Measurements from ENCODE around the gene UBAP2L. TPM values are rescaled to one million over a fixed set of nuclear protein-coding genes. Genes with fewer than 3 reads are reported as not detected.

The UBAP2L gene
- total and polyA plus RNA-seq, 2 donors (not counting 1 experiment from before 2014, with no cell fraction given) = 147 to 218 TPM

- H3K27ac Mint-ChIP-seq = no peak overlapping the region
- Histone ChIP-seq H3K27ac (ENCODE audit: low read length in 2 of 2) (no peak overlapping the region), H3K4me2 (replicated peaks; ENCODE audit: low read depth, low read length, poor library complexity, severe bottlenecking) (no peak overlapping the region), H4K20me1 (ENCODE audit: control insufficient read depth, insufficient read depth, low read length, poor library complexity, severe bottlenecking) (peaks cover 16% of the 10 kb centered on the region), H3K4me1 (ENCODE audit: control insufficient read depth in 2 of 2, insufficient read depth in 2 of 2, low read length in 2 of 2) (no peaks in the 10 kb centered on the region), H3K79me2 (ENCODE audit: control insufficient read depth, insufficient read depth, low read length) (peaks cover 9% of the 10 kb centered on the region), H3K4me3 (ENCODE audit: control extremely low read depth in 1 of 5, extremely low read depth in 1 of 5, insufficient read depth in 1 of 5, low read depth in 2 of 5, low read length in 4 of 5) (no peak overlapping the region), H3K27me3 (replicated peaks in 1 of 4; ENCODE audit: control extremely low read depth in 1 of 4, control insufficient read depth in 3 of 4, insufficient read depth in 4 of 4, low read length in 3 of 4) (no peaks in the 10 kb centered on the region), H3K9me3 (ENCODE audit: control extremely low read depth in 1 of 3, control insufficient read depth in 2 of 3, insufficient read depth in 1 of 3, low read length in 2 of 3) (no peaks in the 10 kb centered on the region), H3K36me3 (replicated peaks in 1 of 2; ENCODE audit: control extremely low read depth in 1 of 2, control insufficient read depth in 1 of 2, extremely low read depth in 1 of 2, insufficient read depth in 2 of 2, low read length in 1 of 2) (peaks cover 20 to 77% of the 10 kb centered on the region in 2 experiments), H3K9ac (ENCODE audit: low read length) (no peak overlapping the region), H2AFZ (ENCODE audit: insufficient read depth, low read depth, low read length, poor library complexity, severe bottlenecking) (no peak overlapping the region)
- ChIA-PET CTCF (interaction anchor here (1.6 kb wide), 1 partner anchor 9 kb away, joined by 8 read pairs; no protein-coding TSS in a partner anchor), POLR2A (no interaction called here)
- H3K9me3 Mint-ChIP-seq (ENCODE audit: insufficient read depth) = no peaks in the 10 kb centered on the region
- no peaks in the 10 kb centered on the region for H3K4me1 Mint-ChIP-seq
- TF ChIP-seq, protein P1, sequence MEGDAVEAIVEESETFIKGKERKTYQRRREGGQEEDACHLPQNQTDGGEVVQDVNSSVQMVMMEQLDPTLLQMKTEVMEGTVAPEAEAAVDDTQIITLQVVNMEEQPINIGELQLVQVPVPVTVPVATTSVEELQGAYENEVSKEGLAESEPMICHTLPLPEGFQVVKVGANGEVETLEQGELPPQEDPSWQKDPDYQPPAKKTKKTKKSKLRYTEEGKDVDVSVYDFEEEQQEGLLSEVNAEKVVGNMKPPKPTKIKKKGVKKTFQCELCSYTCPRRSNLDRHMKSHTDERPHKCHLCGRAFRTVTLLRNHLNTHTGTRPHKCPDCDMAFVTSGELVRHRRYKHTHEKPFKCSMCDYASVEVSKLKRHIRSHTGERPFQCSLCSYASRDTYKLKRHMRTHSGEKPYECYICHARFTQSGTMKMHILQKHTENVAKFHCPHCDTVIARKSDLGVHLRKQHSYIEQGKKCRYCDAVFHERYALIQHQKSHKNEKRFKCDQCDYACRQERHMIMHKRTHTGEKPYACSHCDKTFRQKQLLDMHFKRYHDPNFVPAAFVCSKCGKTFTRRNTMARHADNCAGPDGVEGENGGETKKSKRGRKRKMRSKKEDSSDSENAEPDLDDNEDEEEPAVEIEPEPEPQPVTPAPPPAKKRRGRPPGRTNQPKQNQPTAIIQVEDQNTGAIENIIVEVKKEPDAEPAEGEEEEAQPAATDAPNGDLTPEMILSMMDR (IDR thresholded peaks at IDR 0.05) = no peak
- TF ChIP-seq EZH2 (IDR thresholded peaks at IDR 0.05; ENCODE audit: borderline replicate concordance, insufficient read depth, low read depth, low read length, poor library complexity, severe bottlenecking) = no peak
- no peak overlapping the region for H3K4me3 Mint-ChIP-seq
- no CpG with 5 or more reads among the region's 5 CpGs for WGBS (ENCODE audit: insufficient coverage)
- no peaks in the 10 kb centered on the region for H3K27me3 Mint-ChIP-seq
- no peak for DNase-seq
- intact Hi-C loops (cut with micrococcal nuclease) = no loop called here
- ATAC-seq (ENCODE audit: low read depth) = no peak
Measured at GRCh38 chr1:154208677-154209388, 11.9 kb upstream of the UBAP2L start.

- TF ChIP-seq, protein P1 (IDR thresholded peaks at IDR 0.05) = no peak
- no peak for TF ChIP-seq EZH2 (IDR thresholded peaks at IDR 0.05; ENCODE audit: borderline replicate concordance, insufficient read depth, low read depth, low read length, poor library complexity, severe bottlenecking)
- H3K4me3 Mint-ChIP-seq = no peak overlapping the region
- Histone ChIP-seq H3K9ac (ENCODE audit: low read length) (no peak overlapping the region), H4K20me1 (ENCODE audit: control insufficient read depth, insufficient read depth, low read length, poor library complexity, severe bottlenecking) (peaks cover 27% of the 10 kb centered on the region), H3K27ac (ENCODE audit: low read length in 2 of 2) (no peak overlapping the region), H3K9me3 (ENCODE audit: control extremely low read depth in 1 of 3, control insufficient read depth in 2 of 3, insufficient read depth in 1 of 3, low read length in 2 of 3) (no peaks in the 10 kb centered on the region), H3K4me1 (ENCODE audit: control insufficient read depth in 2 of 2, insufficient read depth in 2 of 2, low read length in 2 of 2) (no peaks in the 10 kb centered on the region), H3K79me2 (ENCODE audit: control insufficient read depth, insufficient read depth, low read length) (peaks cover 40% of the 10 kb centered on the region), H3K27me3 (replicated peaks in 1 of 4; ENCODE audit: control extremely low read depth in 1 of 4, control insufficient read depth in 3 of 4, insufficient read depth in 4 of 4, low read length in 3 of 4) (no peaks in the 10 kb centered on the region), H3K36me3 (replicated peaks in 1 of 2; ENCODE audit: control extremely low read depth in 1 of 2, control insufficient read depth in 1 of 2, extremely low read depth in 1 of 2, insufficient read depth in 2 of 2, low read length in 1 of 2) (peaks cover 16 to 68% of the 10 kb centered on the region in 2 experiments), H3K4me3 (ENCODE audit: control extremely low read depth in 1 of 5, extremely low read depth in 1 of 5, insufficient read depth in 1 of 5, low read depth in 2 of 5, low read length in 4 of 5) (no peak overlapping the region), H3K4me2 (replicated peaks; ENCODE audit: low read depth, low read length, poor library complexity, severe bottlenecking) (no peak overlapping the region), H2AFZ (ENCODE audit: insufficient read depth, low read depth, low read length, poor library complexity, severe bottlenecking) (no peak overlapping the region)
- WGBS (ENCODE audit: insufficient coverage) = 96% methylated on average over 6 of the region's 10 CpGs
- H3K27ac Mint-ChIP-seq = no peak overlapping the region
- H3K27me3 Mint-ChIP-seq = no peaks in the 10 kb centered on the region
- ATAC-seq (ENCODE audit: low read depth) (no peak), DNase-seq (no peak)
- ChIA-PET POLR2A (interaction anchor here (0.6 kb wide), 1 partner anchor 52 kb away, joined by 3 read pairs; no protein-coding TSS in a partner anchor), CTCF (no interaction called here)
- intact Hi-C loops (cut with micrococcal nuclease) = no loop called here
- no peaks in the 10 kb centered on the region for H3K9me3 Mint-ChIP-seq (ENCODE audit: insufficient read depth)
- peaks cover 3% of the 10 kb centered on the region for H3K4me1 Mint-ChIP-seq
Measured at GRCh38 chr1:154212083-154212482, 8.7 kb upstream of the UBAP2L start.
